OCI-LY3 (cell line): Measurements from ENCODE around the gene KLHL2.

Experiments
- CTCF ChIP-seq: fragments of 200-600, 300-600 bp; sonication (generic); IDR thresholded peaks from 2 replicates; pipeline ENCODE4 v1.5.1; 2014; ENCODE audit warnings: antibody characterized with exemption, low read length, low read depth
- EZH2phosphoT487 ChIP-seq: fragments of 200-600 bp; shearing (Covaris generic); IDR thresholded peaks from 2 replicates; pipeline ENCODE4 v1.6.1; 2018; ENCODE audit warnings: antibody characterized with exemption, mixed run types, low read depth

DNA sequence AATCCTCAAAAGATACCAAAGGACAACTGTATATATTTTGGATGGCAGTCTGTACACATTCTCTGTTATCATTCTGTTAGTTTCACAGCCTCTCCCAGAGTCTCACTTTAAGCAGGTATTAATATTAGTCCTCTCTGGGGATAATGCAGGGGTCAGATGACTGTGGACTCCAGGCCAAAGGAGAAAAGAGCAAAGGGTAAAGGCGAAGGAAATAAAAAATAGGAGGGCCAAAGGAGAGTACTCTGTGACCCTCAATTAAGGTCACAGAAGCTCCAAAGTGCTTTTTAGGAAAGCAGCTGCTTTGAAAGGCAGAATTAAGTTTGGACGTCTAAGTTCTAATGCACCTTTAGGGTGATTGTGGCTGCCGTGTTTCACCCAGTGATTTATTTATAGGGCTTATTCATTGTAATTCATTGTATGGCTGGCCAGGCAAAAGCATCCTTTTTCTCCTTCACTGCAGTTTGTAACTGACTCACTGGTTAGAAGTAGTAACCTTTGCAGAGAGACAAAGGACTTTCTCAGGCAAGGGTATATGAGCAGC is 127.9 kb downstream of the KLHL2 start:
- TF ChIP-seq CTCF (no peak), EZH2phosphoT487 (no peak)
